KMS-11 (cell line): ENCODE results near the gene HRH3.

Experiments used
- H2AFZ ChIP-seq: fragments of 200-600 bp; sonication (generic); 2 replicates; pipeline ENCODE4 v1.6.1; 2016; ENCODE audit warnings: antibody characterized with exemption, mixed run types, low read depth
- H3K27ac ChIP-seq: fragments of 200-600 bp; sonication (generic); 2 replicates; pipeline ENCODE4 v1.6.1; 2016; ENCODE audit warnings: mild to moderate bottlenecking, mixed run types
- H3K27me3 ChIP-seq: fragments of 200-600 bp; sonication (generic); 2 replicates; pipeline ENCODE4 v1.6.1; 2017; ENCODE audit warnings: mild to moderate bottlenecking, low read depth, mixed run types, moderate library complexity; ENCODE audit not compliant: insufficient read depth
- H3K36me3 ChIP-seq: fragments of 200-600 bp; sonication (generic); 2 replicates; pipeline ENCODE4 v1.6.1; 2017; ENCODE audit warnings: mild to moderate bottlenecking, mixed run types; ENCODE audit not compliant: insufficient read depth
- H3K4me1 ChIP-seq: fragments of 200-600 bp; sonication (generic); 2 replicates; pipeline ENCODE4 v1.6.1; 2016; ENCODE audit warnings: mild to moderate bottlenecking, low read depth, mixed run types; ENCODE audit not compliant: poor library complexity, severe bottlenecking
- H3K4me2 ChIP-seq: fragments of 200-600 bp; sonication (generic); 2 replicates; pipeline ENCODE4 v1.7.0; 2016; ENCODE audit warnings: mild to moderate bottlenecking, mixed run types
- H3K4me3 ChIP-seq: fragments of 200-600 bp; sonication (generic); IDR thresholded peaks from 2 replicates; pipeline ENCODE4 v1.6.1; 2017; ENCODE audit warnings: low read depth, low read length, mixed read lengths; ENCODE audit not compliant: insufficient read depth
- H3K79me2 ChIP-seq: fragments of 200-600 bp; sonication (generic); 2 replicates; pipeline ENCODE4 v1.6.1; 2016; ENCODE audit warnings: low read depth, mixed run types; ENCODE audit not compliant: insufficient read depth
- H3K9ac ChIP-seq: fragments of 200-600 bp; sonication (generic); 2 replicates; pipeline ENCODE4 v1.6.1; 2016; ENCODE audit warnings: mild to moderate bottlenecking, mixed run types
- H4K20me1 ChIP-seq: fragments of 200-600 bp; sonication (generic); 2 replicates; pipeline ENCODE4 v1.6.1; 2016; ENCODE audit warnings: mild to moderate bottlenecking, mixed run types; ENCODE audit not compliant: insufficient read depth
- TF ChIP-seq, protein P1 (sequence below): fragments of 200-600 bp; sonication (generic); conservative IDR thresholded peaks from 2 replicates; pipeline ENCODE4 v1.6.1; 2017; ENCODE audit warnings: low read depth, mild to moderate bottlenecking, antibody characterized with exemption, low read length, moderate library complexity, mixed read lengths

Gene HRH3

GRCh38 chr20:62195075-62195405, 25.0 kb downstream of the HRH3 start:
- peaks cover 4% of the 10 kb centered on the region; the same call in 1 of the 2 replicates for H3K36me3 ChIP-seq
- no peak overlapping the region for H2AFZ ChIP-seq
- TF ChIP-seq, protein P1, sequence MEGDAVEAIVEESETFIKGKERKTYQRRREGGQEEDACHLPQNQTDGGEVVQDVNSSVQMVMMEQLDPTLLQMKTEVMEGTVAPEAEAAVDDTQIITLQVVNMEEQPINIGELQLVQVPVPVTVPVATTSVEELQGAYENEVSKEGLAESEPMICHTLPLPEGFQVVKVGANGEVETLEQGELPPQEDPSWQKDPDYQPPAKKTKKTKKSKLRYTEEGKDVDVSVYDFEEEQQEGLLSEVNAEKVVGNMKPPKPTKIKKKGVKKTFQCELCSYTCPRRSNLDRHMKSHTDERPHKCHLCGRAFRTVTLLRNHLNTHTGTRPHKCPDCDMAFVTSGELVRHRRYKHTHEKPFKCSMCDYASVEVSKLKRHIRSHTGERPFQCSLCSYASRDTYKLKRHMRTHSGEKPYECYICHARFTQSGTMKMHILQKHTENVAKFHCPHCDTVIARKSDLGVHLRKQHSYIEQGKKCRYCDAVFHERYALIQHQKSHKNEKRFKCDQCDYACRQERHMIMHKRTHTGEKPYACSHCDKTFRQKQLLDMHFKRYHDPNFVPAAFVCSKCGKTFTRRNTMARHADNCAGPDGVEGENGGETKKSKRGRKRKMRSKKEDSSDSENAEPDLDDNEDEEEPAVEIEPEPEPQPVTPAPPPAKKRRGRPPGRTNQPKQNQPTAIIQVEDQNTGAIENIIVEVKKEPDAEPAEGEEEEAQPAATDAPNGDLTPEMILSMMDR: no peak
- H4K20me1 ChIP-seq: no peaks in the 10 kb centered on the region
- no peaks in the 10 kb centered on the region for H3K27me3 ChIP-seq
- H3K79me2 ChIP-seq: no peaks in the 10 kb centered on the region; the same call in 1 of the 2 replicates
- no peaks in the 10 kb centered on the region for H3K4me1 ChIP-seq
- no peak overlapping the region for H3K4me2 ChIP-seq
- no peak overlapping the region for H3K4me3 ChIP-seq
- H3K9ac ChIP-seq: no peak overlapping the region
- no peak overlapping the region for H3K27ac ChIP-seq

GRCh38 chr20:62193079-62194025, 26.7 kb downstream of the HRH3 start:
- H3K79me2 ChIP-seq: peaks cover under 1% of the 10 kb centered on the region; the same call in 1 of the 2 replicates
- H3K4me1 ChIP-seq: no peaks in the 10 kb centered on the region
- H3K27me3 ChIP-seq: no peaks in the 10 kb centered on the region
- peaks cover 4% of the 10 kb centered on the region; the same call in 1 of the 2 replicates for H3K36me3 ChIP-seq
- H3K27ac ChIP-seq: no peak overlapping the region
- no peak overlapping the region for H2AFZ ChIP-seq
- no peak overlapping the region for H3K4me3 ChIP-seq
- no peak overlapping the region for H3K9ac ChIP-seq
- H4K20me1 ChIP-seq: no peaks in the 10 kb centered on the region
- TF ChIP-seq, protein P1: no peak
- no peak overlapping the region for H3K4me2 ChIP-seq

- H3K27me3 ChIP-seq: no peaks in the 10 kb centered on the region
- H3K79me2 ChIP-seq: peaks cover 7% of the 10 kb centered on the region; the same call in 1 of the 2 replicates
- no peak overlapping the region for H3K27ac ChIP-seq
- H3K4me2 ChIP-seq: no peak overlapping the region
- H3K4me1 ChIP-seq: no peaks in the 10 kb centered on the region
- H4K20me1 ChIP-seq: no peaks in the 10 kb centered on the region
- H3K9ac ChIP-seq: no peak overlapping the region
- no peak overlapping the region for H3K4me3 ChIP-seq
- peaks cover 4% of the 10 kb centered on the region; the same call in 1 of the 2 replicates for H3K36me3 ChIP-seq
- H2AFZ ChIP-seq: no peak overlapping the region
- TF ChIP-seq, protein P1: no peak
These were observed 27.4 kb downstream of the HRH3 start for GRCh38 chr20:62192635-62193034.

- Histone ChIP-seq H3K9ac (no peak overlapping the region), H3K27me3 (no peaks in the 10 kb centered on the region), H3K4me1 (no peaks in the 10 kb centered on the region), H4K20me1 (no peaks in the 10 kb centered on the region), H3K36me3 (peaks cover 4% of the 10 kb centered on the region; the same call in 1 of the 2 replicates), H3K4me3 (no peak overlapping the region), H3K27ac (no peak overlapping the region), H3K4me2 (no peak overlapping the region), H2AFZ (no peak overlapping the region), H3K79me2 (peaks cover 14% of the 10 kb centered on the region; the same call in 1 of the 2 replicates)
- TF ChIP-seq, protein P1: no peak
These were observed 28.1 kb downstream of the HRH3 start for GRCh38 chr20:62191781-62192559.
